Forelimb muscle (tissue), 1 donor: ENCODE results near the gene BRINP3. TPM values are rescaled to one million over a fixed set of nuclear protein-coding genes. Genes with fewer than 3 reads are reported as not detected.

Experiments
- DNase-seq: peaks from one replicate; pipeline ENCODE4 v3.0.0-alpha.2; 2013; ENCODE audit warnings: low read depth
- polyA plus RNA-seq: library from polyadenylated mRNA; unstranded; fragments of 120-200 nt; gene quantifications from one replicate; pipeline ENCODE4 v1.2.1, GENCODE V29; 2013; ENCODE audit not compliant: insufficient read length

Gene BRINP3
- polyA plus RNA-seq, 1 donor, result 0.63 TPM

GRCh38 chr1:190119683-190120082, 358.0 kb downstream of the BRINP3 start:
- DNase-seq, result no peak

GRCh38 chr1:190116921-190117320, 360.7 kb downstream of the BRINP3 start:
- DNase-seq, result no peak

GRCh38 chr1:190104961-190105360, 372.7 kb downstream of the BRINP3 start:
- no peak for DNase-seq

GRCh38 chr1:190102757-190103326, 374.8 kb downstream of the BRINP3 start:
- no peak for DNase-seq

GRCh38 chr1:190101756-190102155, 375.9 kb downstream of the BRINP3 start:
- DNase-seq, result no peak

- no peak for DNase-seq
Measured at GRCh38 chr1:190098756-190099155, 378.9 kb downstream of the BRINP3 start.

- DNase-seq, result no peak
Measured at GRCh38 chr1:190098107-190098506, 379.6 kb downstream of the BRINP3 start.

- no peak for DNase-seq
Measured at GRCh38 chr1:190095596-190095995, 382.1 kb downstream of the BRINP3 start.

GRCh38 chr1:190084552-190084951, 393.1 kb downstream of the BRINP3 start:
- DNase-seq, result no peak

GRCh38 chr1:190068304-190068703, 409.4 kb downstream of the BRINP3 start:
- DNase-seq, result no peak

GRCh38 chr1:190067592-190067991, 410.1 kb downstream of the BRINP3 start:
- DNase-seq, result no peak

GRCh38 chr1:190066011-190066410, 411.7 kb downstream of the BRINP3 start:
- no peak for DNase-seq

GRCh38 chr1:190049314-190049713, 428.4 kb downstream of the BRINP3 start:
- no peak for DNase-seq
